GM21360 (cell line): ENCODE measurements around the gene CEMIP.

Experiments used
- ATAC-seq: cut with Tn5 transposase; IDR thresholded peaks from one replicate; pipeline ENCODE4 v1.9.1; 2021; ENCODE audit warnings: mild to moderate bottlenecking, moderate library complexity; ENCODE audit not compliant: unreplicated experiment

Gene CEMIP

GRCh38 chr15:80778964-80779657 lies at the start of gene CEMIP:
TSS of gene CEMIP (plus strand) at chr15:80779370. CDS start at chr15:80873880, 94,510 bp downstream.
- ATAC-seq = peak; percentile 69

- no peak for ATAC-seq
These were observed 48.8 kb upstream of the CEMIP start for GRCh38 chr15:80730387-80730786.

GRCh38 chr15:80730926-80731325 lies 48.2 kb upstream of the CEMIP start:
- no peak for ATAC-seq

- ATAC-seq = no peak
These were observed 47.0 kb upstream of the CEMIP start for GRCh38 chr15:80732167-80732566.

GRCh38 chr15:80732818-80733217 lies 46.4 kb upstream of the CEMIP start:
- ATAC-seq = no peak

- no peak for ATAC-seq
These were observed 45.7 kb upstream of the CEMIP start for GRCh38 chr15:80733460-80733859.

GRCh38 chr15:80735344-80735743 lies 43.8 kb upstream of the CEMIP start:
- no peak for ATAC-seq

- ATAC-seq = no peak
These were observed 42.6 kb upstream of the CEMIP start for GRCh38 chr15:80736560-80736959.

- no peak for ATAC-seq
These were observed 39.3 kb upstream of the CEMIP start for GRCh38 chr15:80739919-80740318.

GRCh38 chr15:80742081-80742480 lies 37.1 kb upstream of the CEMIP start:
- ATAC-seq = no peak

GRCh38 chr15:80743189-80743833 lies 35.9 kb upstream of the CEMIP start:
- no peak for ATAC-seq

- ATAC-seq = no peak
These were observed 34.8 kb upstream of the CEMIP start for GRCh38 chr15:80744415-80744814.

- ATAC-seq = no peak
These were observed 34.3 kb upstream of the CEMIP start for GRCh38 chr15:80744826-80745225.

- no peak for ATAC-seq
These were observed 33.3 kb upstream of the CEMIP start for GRCh38 chr15:80745888-80746287.

GRCh38 chr15:80747317-80748053 lies 31.7 kb upstream of the CEMIP start:
- no peak for ATAC-seq

GRCh38 chr15:80749589-80749988 lies 29.6 kb upstream of the CEMIP start:
- ATAC-seq = no peak

- ATAC-seq = no peak
These were observed 28.6 kb upstream of the CEMIP start for GRCh38 chr15:80750575-80750974.

GRCh38 chr15:80752204-80752603 lies 27.0 kb upstream of the CEMIP start:
- no peak for ATAC-seq

- no peak for ATAC-seq
These were observed 26.0 kb upstream of the CEMIP start for GRCh38 chr15:80753161-80753560.

GRCh38 chr15:80754014-80754413 lies 25.2 kb upstream of the CEMIP start:
- ATAC-seq = no peak

GRCh38 chr15:80755885-80756284 lies 23.3 kb upstream of the CEMIP start:
- no peak for ATAC-seq
